AG09319 (cell line): ENCODE data around the gene NSUN2.
"Not testable (repeated sequence)": the region's sequence is repeated elsewhere in the genome, so short reads cannot be mapped to it uniquely, and the experiment has no call there.

Experiments
- DNase-seq: peaks from one replicate; pipeline ENCODE4 v3.0.0-alpha.2; 2010; ENCODE audit warnings: low read depth; ENCODE audit errors: extremely low read depth
- TF ChIP-seq, protein P1 (sequence below): IDR thresholded peaks from 2 replicates; pipeline ENCODE4 v1.5.1; 2011; ENCODE audit warnings: low read depth, mild to moderate bottlenecking, inconsistent platforms, low read length, moderate library complexity

The NSUN2 gene

DNA sequence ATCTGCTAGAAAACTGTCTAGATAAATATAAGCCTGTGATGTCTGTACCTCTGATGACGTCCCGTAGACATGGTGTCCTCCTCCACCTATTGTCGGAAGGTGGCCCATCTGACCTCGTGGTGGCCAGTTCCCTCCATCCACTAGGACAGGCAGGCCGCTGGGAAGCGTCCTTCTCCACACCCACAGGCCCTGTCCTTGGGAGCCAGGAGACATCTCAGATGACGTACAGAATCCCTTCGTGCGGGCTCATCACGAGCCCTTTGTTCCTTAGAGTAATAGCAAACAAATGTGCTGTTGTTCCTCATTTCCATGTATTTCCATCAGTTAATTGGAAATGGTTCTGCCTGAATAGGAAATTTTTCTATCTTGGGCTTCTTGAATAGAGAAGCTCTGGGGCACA lies 42.0 kb upstream of the NSUN2 start:
- TF ChIP-seq, protein P1, sequence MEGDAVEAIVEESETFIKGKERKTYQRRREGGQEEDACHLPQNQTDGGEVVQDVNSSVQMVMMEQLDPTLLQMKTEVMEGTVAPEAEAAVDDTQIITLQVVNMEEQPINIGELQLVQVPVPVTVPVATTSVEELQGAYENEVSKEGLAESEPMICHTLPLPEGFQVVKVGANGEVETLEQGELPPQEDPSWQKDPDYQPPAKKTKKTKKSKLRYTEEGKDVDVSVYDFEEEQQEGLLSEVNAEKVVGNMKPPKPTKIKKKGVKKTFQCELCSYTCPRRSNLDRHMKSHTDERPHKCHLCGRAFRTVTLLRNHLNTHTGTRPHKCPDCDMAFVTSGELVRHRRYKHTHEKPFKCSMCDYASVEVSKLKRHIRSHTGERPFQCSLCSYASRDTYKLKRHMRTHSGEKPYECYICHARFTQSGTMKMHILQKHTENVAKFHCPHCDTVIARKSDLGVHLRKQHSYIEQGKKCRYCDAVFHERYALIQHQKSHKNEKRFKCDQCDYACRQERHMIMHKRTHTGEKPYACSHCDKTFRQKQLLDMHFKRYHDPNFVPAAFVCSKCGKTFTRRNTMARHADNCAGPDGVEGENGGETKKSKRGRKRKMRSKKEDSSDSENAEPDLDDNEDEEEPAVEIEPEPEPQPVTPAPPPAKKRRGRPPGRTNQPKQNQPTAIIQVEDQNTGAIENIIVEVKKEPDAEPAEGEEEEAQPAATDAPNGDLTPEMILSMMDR = no peak
- DNase-seq = no peak

DNA sequence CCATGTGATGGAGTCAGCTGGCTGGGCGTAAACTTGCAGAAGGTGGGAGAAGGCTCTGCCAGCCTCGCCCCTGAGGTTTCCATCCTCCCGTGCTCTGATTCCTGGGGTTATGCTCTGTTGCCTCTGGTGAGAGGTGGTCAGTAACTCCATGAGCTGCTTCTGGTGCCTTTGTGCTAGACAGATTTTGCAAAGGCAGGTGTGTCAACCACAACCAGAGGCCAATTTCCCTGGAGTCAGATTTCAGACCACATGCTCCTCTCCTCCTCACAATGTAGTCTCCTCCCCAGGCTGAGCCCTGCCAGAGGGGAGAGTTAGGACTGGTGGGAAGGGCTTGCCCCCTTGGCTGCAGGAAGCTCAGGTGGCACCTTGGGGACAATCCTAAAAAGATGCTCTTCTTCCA lies 41.6 kb upstream of the NSUN2 start:
- TF ChIP-seq, protein P1 = no peak
- no peak for DNase-seq

DNA sequence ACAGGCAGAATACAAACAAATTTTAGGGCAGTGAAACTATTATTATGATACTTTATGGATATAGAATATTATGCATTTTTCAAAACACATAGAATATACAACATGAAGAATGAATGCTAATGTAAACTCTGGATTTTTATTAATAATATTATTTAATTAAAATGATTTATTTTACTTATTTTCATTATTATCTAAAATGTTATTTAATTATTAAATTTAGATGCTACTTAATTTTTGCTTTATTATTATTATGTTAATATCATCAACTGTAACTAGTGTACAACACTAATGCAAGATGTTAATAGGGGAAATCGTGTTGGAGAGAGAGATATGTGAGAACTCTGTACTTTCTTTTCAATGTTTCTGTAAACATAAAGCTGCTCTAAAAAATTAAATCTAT lies 41.1 kb upstream of the NSUN2 start:
- no peak for DNase-seq
- TF ChIP-seq, protein P1 = no peak

DNA sequence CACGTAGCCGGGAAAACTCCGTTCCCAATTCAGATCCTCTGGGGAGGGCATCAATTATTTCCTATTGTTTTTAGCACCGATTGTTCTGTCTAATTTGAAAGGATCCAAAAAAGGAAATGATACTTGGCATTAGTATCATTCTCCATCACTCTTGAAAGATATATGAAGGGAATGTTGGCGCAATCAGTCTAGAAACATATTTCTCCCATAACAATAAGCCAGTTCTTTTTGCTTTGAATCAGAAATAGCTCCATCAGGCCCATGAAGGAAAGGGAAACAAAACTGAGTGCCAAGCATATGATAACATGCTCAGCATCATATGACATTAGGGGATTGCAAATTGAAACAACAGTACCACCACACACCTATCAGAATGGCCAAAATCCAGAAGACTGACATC lies 40.2 kb upstream of the NSUN2 start:
- TF ChIP-seq, protein P1 = no peak
- DNase-seq = no peak

DNA sequence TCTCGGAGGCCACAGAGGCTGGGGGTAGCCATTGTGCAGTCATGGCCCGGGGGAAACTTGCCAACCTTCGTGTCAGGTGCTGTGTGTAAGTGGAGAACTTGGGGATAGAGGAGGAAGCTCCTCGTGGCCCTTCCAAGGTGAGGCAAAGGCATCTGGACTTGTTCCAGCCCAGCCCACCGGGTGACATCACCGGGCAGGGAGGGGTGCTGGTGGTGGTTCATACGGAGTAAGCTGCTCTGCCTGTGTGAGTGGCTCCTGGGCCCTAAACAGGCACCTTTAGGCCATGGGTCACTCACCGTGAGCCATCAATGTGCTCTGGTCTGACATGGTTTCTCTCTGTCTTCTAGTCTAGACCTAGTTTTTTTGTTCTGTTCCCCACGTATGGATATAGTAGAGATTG lies 35.9 kb upstream of the NSUN2 start:
- not testable (repeated sequence) for DNase-seq

DNA sequence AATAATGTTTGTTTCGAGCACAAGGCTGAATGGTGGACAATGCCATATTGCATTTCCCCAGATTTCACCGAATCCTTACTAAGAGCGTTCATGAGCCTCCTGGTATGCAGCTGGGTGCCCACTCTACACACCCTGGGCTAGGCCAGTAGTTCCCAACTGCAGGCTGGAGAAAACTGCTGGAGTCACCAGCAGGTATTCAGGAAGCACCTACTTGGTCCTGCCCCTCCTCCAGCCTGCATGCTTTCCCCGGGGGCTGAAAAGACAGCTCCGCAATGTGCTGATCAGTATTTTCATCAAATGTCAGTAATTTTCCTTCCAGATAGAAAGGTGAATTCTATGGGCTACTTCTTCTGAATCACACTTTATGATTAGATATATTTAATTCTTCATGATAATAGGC lies 34.8 kb upstream of the NSUN2 start:
- TF ChIP-seq, protein P1 = no peak
- no peak for DNase-seq

DNA sequence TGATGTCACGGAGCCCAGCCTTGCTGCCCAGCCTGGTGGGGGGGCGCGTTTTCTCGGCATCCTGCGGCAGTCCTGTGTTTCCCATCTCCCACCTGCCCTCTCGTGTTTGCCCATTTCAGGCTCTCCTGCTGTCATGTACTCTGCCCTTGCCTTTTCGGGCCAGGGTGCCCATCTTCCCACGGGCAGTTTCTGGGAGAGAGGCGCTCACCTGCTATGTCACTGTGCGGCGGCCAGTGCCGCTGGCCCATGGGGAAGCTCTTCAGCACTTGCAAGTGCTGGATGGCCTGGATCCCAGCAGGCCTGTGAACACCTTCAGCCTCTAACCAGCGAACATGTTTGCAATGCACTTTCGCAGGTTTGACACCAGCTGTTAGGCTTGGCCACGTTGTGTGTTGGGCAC lies 33.9 kb upstream of the NSUN2 start:
- no peak for DNase-seq
- TF ChIP-seq, protein P1 = no peak

DNA sequence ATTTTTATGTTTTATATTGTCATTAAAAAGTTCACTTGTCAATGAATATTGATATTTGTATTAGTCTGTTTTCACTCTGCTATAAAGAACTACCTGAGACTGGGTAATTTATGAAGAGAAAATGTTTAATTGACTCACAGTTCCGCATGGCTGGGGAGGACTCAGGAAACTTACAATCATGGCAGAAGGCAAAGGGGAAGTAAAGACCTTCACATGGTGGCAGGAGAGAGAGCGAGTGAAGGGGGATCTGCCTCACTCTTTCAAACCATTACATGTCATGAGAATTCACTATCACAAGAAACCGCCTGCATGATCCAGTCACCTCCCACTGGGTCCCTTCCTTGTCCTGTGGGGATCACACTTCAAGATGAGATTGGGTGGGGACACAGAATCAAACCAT lies 27.8 kb upstream of the NSUN2 start:
- DNase-seq = no peak
- TF ChIP-seq, protein P1 = no peak
